SHP77 treated with DMSO at 0.1 percent for 48 hours (cell line): Measurements from ENCODE around the gene VSIG1.

ENCODE experiments used
- DNase-seq: peaks from one replicate; lab custom pipeline; 2025; lab: John Stamatoyannopoulos, UW

The VSIG1 gene

GRCh38 chrX:108064613-108065012 lies 19.7 kb downstream of the VSIG1 start:
- no peak for DNase-seq

- DNase-seq: no peak
These were observed 23.3 kb downstream of the VSIG1 start for GRCh38 chrX:108068121-108068520.

GRCh38 chrX:108070891-108071290 lies 26.0 kb downstream of the VSIG1 start:
- DNase-seq: no peak

GRCh38 chrX:108071578-108071977 lies 26.7 kb downstream of the VSIG1 start:
- no peak for DNase-seq

- DNase-seq: no peak
These were observed 27.9 kb downstream of the VSIG1 start for GRCh38 chrX:108072746-108073145.

- DNase-seq: no peak
These were observed 36.2 kb downstream of the VSIG1 start for GRCh38 chrX:108081110-108081509.

- no peak for DNase-seq
These were observed 42.9 kb downstream of the VSIG1 start for GRCh38 chrX:108087792-108088191.

GRCh38 chrX:108088511-108088910 lies 43.6 kb downstream of the VSIG1 start:
- no peak for DNase-seq

GRCh38 chrX:108090491-108091263 lies 45.8 kb downstream of the VSIG1 start:
- peak; percentile 19 for DNase-seq

- peak; percentile 84 for DNase-seq
These were observed 46.5 kb downstream of the VSIG1 start, which contains the start of the genes ATG4A and PSMD10 for GRCh38 chrX:108091264-108091877. Gene ATG4A, plus strand, starts transcription at chrX:108091778. Its CDS starts 49 bp downstream, at chrX:108091827. Gene PSMD10, minus strand, starts transcription at chrX:108091542. Its CDS starts 22 bp downstream, at chrX:108091520.

GRCh38 chrX:108091878-108092291 lies 47.0 kb downstream of the VSIG1 start:
- DNase-seq: no peak

GRCh38 chrX:108097380-108097779 lies 52.5 kb downstream of the VSIG1 start:
- no peak for DNase-seq

GRCh38 chrX:108105473-108105872 lies 60.6 kb downstream of the VSIG1 start:
- DNase-seq: no peak

- no peak for DNase-seq
These were observed 69.7 kb downstream of the VSIG1 start for GRCh38 chrX:108114541-108114940.

GRCh38 chrX:108117988-108118387 lies 73.1 kb downstream of the VSIG1 start:
- DNase-seq: no peak

GRCh38 chrX:108121291-108121690 lies 76.4 kb downstream of the VSIG1 start:
- no peak for DNase-seq

GRCh38 chrX:108122748-108123147 lies 77.9 kb downstream of the VSIG1 start:
- no peak for DNase-seq

GRCh38 chrX:108123591-108124366 lies 78.9 kb downstream of the VSIG1 start:
- DNase-seq: no peak

- no peak for DNase-seq
These were observed 81.8 kb downstream of the VSIG1 start for GRCh38 chrX:108126661-108127060.

- no peak for DNase-seq
These were observed 82.3 kb downstream of the VSIG1 start for GRCh38 chrX:108127152-108127551.
